ENCODE results near the gene SEC22A. TPM values are rescaled to one million over a fixed set of nuclear protein-coding genes. Genes with fewer than 3 reads are reported as not detected.

The SEC22A gene
- total RNA-seq, 1 experiment from 2014 or later: 18.5 TPM

GRCh38 chr3:123262226-123262625 is 60.5 kb downstream of the SEC22A start:
- no peak for DNase-seq (ENCODE audit: extremely low read depth, low read depth)

DNA sequence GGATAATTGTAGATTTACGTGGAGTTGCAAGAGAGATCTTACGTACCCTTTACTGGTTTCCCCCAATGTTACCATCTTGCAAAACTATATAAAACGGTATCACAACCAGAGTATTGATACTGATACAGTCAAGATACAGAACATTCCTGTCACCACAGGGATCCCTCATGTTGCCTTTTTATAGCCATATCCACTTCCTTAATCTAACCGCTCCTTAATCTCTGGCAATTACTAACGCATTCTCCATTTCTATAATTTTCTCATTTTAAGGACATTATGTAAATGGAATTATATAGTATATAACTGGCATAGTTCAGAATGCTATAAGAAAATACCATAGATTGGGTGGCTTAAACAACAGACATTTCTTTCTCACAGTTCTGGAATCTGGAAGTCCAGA is 61.1 kb downstream of the SEC22A start:
- no peak for DNase-seq (ENCODE audit: extremely low read depth, low read depth)

- no peak for DNase-seq (ENCODE audit: extremely low read depth, low read depth)
Measured at GRCh38 chr3:123263941-123264340, 62.2 kb downstream of the SEC22A start.

DNA sequence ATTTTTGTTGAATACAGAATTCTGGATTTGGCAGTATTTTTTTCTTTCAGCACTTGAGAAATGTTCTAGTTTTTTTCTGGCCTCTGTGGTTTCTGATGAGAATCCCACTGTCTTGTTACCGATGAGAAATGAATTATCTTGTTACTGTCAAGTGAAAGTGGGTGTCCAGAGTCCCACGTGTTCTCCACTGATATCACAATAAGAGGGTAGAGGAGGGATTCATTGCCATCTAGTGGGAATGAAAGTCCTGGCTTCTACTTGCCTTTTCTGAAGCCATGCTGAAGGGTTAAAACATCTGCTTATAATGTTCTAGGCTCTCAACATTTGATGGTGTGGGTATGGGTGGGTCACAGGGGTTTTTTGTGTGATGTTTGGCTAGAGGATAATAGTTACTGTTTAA is 66.1 kb downstream of the SEC22A start:
- no peak for DNase-seq (ENCODE audit: extremely low read depth, low read depth)

GRCh38 chr3:123270818-123271217 is 69.1 kb downstream of the SEC22A start:
- no peak for DNase-seq (ENCODE audit: extremely low read depth, low read depth)

DNA sequence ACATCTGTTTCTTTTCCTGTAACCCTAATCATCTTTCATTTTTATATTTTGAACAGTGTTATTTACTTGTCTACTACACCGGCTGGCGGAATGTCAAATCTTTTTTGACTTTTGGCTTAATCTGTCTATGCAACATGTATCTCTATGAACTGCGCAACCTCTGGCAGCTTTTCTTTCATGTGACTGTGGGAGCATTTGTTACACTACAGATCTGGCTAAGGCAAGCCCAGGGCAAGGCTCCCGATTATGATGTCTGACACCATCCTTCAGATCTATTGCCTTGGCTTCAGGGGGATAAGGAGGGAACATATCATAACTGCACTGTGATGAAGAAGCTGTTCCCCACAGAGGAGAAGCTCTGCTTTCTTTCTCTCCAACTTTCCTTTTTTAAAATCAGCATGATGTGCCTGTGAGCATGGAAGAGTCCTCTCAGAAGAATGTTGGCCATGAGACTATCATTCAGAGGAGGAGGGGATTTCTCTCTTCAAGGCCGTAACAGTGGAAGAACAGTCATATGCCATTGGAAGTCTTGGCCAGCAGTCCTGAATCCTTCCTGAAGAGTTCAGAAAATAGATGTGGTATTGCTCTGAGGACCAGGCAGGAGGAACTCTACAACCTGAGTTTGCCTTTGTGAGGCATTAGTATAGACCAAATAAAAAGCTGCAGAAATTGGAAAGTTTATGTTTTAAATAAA is 69.9 kb downstream of the SEC22A start:
- no peak for DNase-seq (ENCODE audit: extremely low read depth, low read depth)

- peak; percentile 72 for DNase-seq (ENCODE audit: extremely low read depth, low read depth)
Measured at GRCh38 chr3:123272547-123272946, 70.8 kb downstream of the SEC22A start.

DNA sequence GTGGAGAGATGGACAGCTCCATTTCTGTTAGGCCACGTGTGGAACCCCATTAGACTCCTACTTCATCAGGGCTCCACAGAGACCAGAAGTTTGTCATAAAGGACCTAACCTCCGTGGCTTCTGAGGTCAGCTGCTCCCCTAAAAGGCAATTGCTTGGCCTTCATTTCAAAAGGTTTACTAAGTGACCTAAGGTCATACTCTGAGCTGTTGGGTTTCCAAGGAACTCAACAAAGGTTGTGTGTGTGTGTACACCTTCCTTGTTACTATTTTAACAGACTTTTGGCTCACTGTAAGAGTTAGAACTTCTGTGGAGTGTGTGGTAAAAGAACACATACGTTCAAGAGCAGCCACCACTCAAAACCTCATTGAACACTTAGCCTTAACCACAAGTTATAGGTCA is 73.9 kb downstream of the SEC22A start:
- no peak for DNase-seq (ENCODE audit: extremely low read depth, low read depth)

- no peak for DNase-seq (ENCODE audit: extremely low read depth, low read depth)
Measured at GRCh38 chr3:123276346-123277006, 74.7 kb downstream of the SEC22A start.

DNA sequence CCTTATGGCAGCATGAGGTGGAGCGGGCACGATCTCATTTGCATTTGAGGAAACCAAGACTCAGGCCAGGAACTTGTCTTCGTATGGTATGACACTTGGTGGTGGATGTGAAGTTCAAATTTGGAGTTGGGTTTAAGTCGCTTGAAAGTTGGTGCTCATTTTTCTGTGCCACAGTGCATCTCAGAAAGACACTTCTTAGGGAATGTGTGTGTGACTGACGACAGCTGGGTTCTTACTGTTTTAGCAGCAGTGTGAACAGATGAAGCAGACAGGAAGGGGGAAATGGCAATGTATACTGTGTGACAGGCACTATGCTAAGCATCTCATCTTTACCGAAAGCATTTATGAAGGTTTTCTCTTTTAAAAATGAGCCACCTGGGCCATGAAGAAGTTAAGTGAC is 75.4 kb downstream of the SEC22A start:
- DNase-seq (ENCODE audit: extremely low read depth, low read depth): no peak

- no peak for DNase-seq (ENCODE audit: extremely low read depth, low read depth)
Measured at GRCh38 chr3:123278446-123278845, 76.7 kb downstream of the SEC22A start.

DNA sequence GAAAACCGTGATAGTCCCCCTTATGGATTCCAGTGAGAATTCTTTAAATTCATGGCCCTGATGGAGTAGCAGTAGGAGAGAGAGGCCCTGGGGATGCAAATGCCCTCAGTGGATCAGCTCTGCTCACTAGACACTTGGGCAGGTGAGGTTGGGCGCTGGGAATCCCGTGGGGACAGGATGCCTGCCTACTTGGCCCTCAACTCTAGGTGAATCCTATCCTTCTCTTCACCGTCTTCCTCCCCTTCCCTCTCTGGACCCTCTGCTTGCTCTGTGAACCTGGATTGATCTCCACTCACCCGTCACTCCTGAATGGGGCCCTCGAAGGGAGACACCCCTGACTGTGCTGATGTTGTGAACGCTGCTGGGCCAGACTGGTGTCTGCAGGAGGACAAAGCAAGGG is 77.4 kb downstream of the SEC22A start:
- DNase-seq (ENCODE audit: extremely low read depth, low read depth): no peak

DNA sequence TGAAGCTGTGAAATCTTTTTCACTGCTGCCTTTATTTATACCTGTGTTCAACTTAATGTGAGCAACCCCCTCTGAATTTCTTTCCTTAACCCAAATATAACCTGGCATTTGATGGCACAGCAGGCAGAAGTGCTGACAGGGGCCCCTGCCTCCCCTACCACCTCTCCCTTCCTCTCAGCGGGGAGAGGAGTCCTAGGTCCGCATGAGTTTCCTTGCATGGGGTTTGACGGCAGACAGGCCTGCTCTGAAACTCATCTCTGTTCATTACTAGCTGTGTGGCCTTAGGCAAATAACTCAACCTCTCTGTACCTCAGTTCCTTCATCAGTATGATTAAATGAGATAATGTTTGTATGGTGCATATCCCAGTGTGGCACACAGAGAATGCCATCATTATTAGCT is 79.7 kb downstream of the SEC22A start:
- no peak for DNase-seq (ENCODE audit: extremely low read depth, low read depth)

DNA sequence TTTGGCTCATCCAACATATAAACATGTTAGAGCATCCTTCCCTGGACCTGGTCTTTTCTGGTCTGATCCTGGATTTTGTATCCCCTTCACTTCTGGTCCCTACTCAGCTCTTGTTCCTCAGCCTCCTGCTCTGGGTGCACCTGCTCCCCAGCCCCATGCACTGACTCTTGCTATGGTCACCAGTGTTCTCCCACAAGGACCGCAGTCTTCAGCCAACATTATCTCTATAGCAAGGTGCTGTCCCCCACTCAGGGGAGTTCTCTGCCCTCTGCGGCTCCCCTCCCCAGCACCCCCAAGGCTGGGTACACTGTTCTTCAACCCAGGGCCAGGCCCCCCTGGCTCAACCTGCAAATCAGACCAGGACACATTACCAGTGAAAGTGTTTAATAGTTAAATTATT is 80.2 kb downstream of the SEC22A start:
- no peak for DNase-seq (ENCODE audit: extremely low read depth, low read depth)

DNA sequence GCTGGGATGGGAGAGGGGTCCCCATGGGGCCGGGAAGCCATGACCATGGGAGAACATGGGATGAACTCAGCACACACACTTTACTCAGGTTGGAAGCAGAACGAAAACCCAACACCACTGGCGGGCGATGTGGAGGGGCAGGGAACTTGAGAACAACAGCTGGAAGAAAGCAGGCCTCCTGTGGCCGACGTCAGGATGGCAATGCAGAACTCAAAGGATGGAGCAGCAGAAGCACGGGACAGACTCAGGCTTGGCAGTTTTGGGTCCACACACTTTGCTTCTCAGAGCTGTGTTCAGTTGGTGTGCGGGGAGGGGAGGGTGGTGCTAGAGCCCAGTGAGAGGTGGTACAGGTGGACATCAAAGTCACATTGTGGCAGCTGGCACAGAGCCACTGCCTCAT is 80.7 kb downstream of the SEC22A start:
- no peak for DNase-seq (ENCODE audit: extremely low read depth, low read depth)

GRCh38 chr3:123283074-123283473 is 81.3 kb downstream of the SEC22A start:
- no peak for DNase-seq (ENCODE audit: extremely low read depth, low read depth)

GRCh38 chr3:123283657-123284398 is 82.1 kb downstream of the SEC22A start:
- no peak for DNase-seq (ENCODE audit: extremely low read depth, low read depth)

GRCh38 chr3:123284399-123285010 is 82.8 kb downstream of the SEC22A start:
- no peak for DNase-seq (ENCODE audit: extremely low read depth, low read depth)

DNA sequence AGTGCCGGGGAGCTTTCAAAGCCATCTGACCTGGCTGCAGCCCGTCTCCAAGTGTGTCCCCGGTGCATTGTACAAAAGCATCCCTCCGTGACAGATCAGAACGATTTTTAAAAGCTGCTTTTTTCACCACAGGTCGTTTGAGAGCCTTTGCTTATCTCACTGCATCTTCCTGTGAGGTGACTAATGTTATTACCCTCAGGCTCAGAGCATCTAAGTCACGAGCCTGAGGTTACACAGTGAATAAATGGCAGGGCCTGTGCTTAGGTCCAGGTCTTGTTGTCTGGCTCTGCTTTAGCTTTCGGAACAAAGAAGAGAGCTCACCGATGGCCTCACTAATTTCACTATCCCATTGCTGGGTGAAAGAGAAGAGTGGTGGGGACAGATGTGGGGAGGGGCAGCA is 83.3 kb downstream of the SEC22A start:
- no peak for DNase-seq (ENCODE audit: extremely low read depth, low read depth)

GRCh38 chr3:123285479-123285878 is 83.7 kb downstream of the SEC22A start:
- DNase-seq (ENCODE audit: extremely low read depth, low read depth): no peak

- DNase-seq (ENCODE audit: extremely low read depth, low read depth): no peak
Measured at GRCh38 chr3:123285931-123286307, 84.2 kb downstream of the SEC22A start.
